Common myeloid progenitor, CD34-positive (primary cell): ENCODE results near the gene BLVRA.
"Not testable (repeated sequence)": the region's sequence is repeated elsewhere in the genome, so short reads cannot be mapped to it uniquely, and the experiment has no call there.

Experiments used
- CTCF ChIA-PET: fragments of 350-600 bp; sonication (Branson Sonifier 250); formaldehyde crosslinking; loops from one replicate; lab custom pipeline; 2021; ENCODE audit warnings: antibody characterized with exemption; lab: Charles Lee
- POLR2A ChIA-PET: fragments of 350-600 bp; sonication (Branson Sonifier 250); formaldehyde crosslinking; loops from one replicate; lab custom pipeline; 2021; ENCODE audit warnings: antibody characterized with exemption; lab: Charles Lee
- DNase-seq, 3 donors: peaks; one replicate each; pipeline versions ENCODE4 v3.0.0 to v3.0.0-alpha.2; 2013
- H3K27ac ChIP-seq, 2 experiments: 1 replicate in 1 of 2; 2 replicates in 1 of 2; pipeline ENCODE4 v1.7.0; 2013; ENCODE audit warnings: inconsistent platforms in 2 of 2, low read length in 2 of 2, mild to moderate bottlenecking in 2 of 2, low read depth in 1 of 2, moderate library complexity in 1 of 2; ENCODE audit not compliant: severe bottlenecking in 2 of 2, insufficient read depth in 1 of 2, poor library complexity in 1 of 2
- H3K27me3 ChIP-seq, 5 experiments: replicated peaks in 2 of 5; 1 replicate in 3 of 5; 2 replicates in 2 of 5; pipeline versions ENCODE4 v1.6.1 to v1.7.0; 2013; ENCODE audit warnings: low read length in 4 of 5, mild to moderate bottlenecking in 2 of 5, moderate library complexity in 2 of 5, inconsistent platforms in 1 of 5; ENCODE audit not compliant: insufficient read depth in 5 of 5, control insufficient read depth in 4 of 5
- H3K36me3 ChIP-seq, 4 experiments: 1 replicate in 2 of 4; 2 replicates in 2 of 4; pipeline versions ENCODE4 v1.6.1 to v1.7.0; 2013; ENCODE audit warnings: low read length in 3 of 4, control low read depth in 1 of 4, mild to moderate bottlenecking in 1 of 4; ENCODE audit not compliant: control insufficient read depth in 4 of 4, insufficient read depth in 4 of 4
- H3K4me1 ChIP-seq, 4 experiments: 1 replicate in 3 of 4; 2 replicates in 1 of 4; pipeline versions ENCODE4 v1.6.1 to v1.7.1; 2013; ENCODE audit warnings: low read length in 3 of 4, mild to moderate bottlenecking in 3 of 4, control low read depth in 1 of 4, inconsistent platforms in 1 of 4, moderate library complexity in 1 of 4; ENCODE audit not compliant: control insufficient read depth in 4 of 4, insufficient read depth in 4 of 4; ENCODE audit errors: control extremely low read depth in 1 of 4
- H3K4me3 ChIP-seq, 7 experiments: 1 replicate in 4 of 7; 2 replicates in 3 of 7; pipeline versions ENCODE4 v1.5.1 to v1.7.0; 2013; ENCODE audit warnings: mild to moderate bottlenecking in 7 of 7, low read length in 6 of 7, moderate library complexity in 6 of 7, inconsistent platforms in 2 of 7, low read depth in 2 of 7, control low read depth in 1 of 7; ENCODE audit not compliant: insufficient read depth in 4 of 7, control insufficient read depth in 1 of 7; ENCODE audit errors: extremely low read depth in 1 of 7
- H3K9me3 ChIP-seq, 5 experiments: 1 replicate in 4 of 5; 2 replicates in 1 of 5; pipeline versions ENCODE4 v1.6.1 to v1.7.1; 2013; ENCODE audit warnings: low read length in 4 of 5, mild to moderate bottlenecking in 2 of 5, inconsistent platforms in 1 of 5, low read depth in 1 of 5, moderate library complexity in 1 of 5; ENCODE audit not compliant: control insufficient read depth in 4 of 5, insufficient read depth in 2 of 5; ENCODE audit errors: control extremely low read depth in 1 of 5
- WGBS: methylation state at CpG from one replicate; pipeline ENCODE4 v1.1.5; 2013; ENCODE audit not compliant: insufficient coverage; 5-methylcytosine and 5-hydroxymethylcytosine counted together

Gene BLVRA

DNA sequence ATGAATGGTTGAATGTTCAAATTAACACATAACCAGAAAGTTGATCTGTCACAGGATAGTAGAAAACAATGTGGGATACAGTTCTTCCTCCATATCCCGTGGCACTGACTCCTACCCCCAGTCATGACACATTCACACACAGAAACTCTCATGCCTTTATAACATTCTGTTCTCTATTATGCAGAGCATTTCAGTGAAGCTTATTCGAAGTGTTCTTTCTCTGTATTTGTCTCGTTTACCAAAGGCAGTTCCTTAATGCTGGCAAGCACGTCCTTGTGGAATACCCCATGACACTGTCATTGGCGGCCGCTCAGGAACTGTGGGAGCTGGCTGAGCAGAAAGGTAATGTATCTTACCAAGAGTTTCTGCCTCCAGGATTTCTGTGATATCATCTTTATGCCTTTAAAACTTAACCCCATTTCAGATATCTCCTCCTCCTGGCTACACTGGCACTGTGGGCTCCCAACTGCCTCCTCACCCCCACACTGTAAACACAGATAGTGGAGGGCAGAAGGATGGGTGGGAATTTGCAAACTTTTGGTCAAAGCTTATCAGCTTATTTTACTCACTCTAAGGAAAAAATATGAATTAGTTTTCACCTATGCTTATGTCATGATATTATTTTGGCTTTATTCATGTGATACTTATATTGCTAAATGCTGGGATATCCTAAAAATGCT is 34.1 kb downstream of the BLVRA start:
- ChIA-PET CTCF (interaction anchor here (0.6 to 1.5 kb wide), 7 partner anchors 10 to 153 kb away, joined by 3 to 4 read pairs (median 3); no protein-coding TSS in a partner anchor), POLR2A (no interaction called here)
- WGBS, result 97% methylated on average over 6 of the region's 6 CpGs
- no peak for DNase-seq
- H3K36me3 ChIP-seq, result peaks cover 8 to 58% (median 27%) of the 10 kb centered on the region in 4 experiments
- peaks cover 0 to 12% (median 0%) of the 10 kb centered on the region in 4 experiments for H3K4me1 ChIP-seq
- no peaks in the 10 kb centered on the region for H3K9me3 ChIP-seq
- no peak overlapping the region for H3K27ac ChIP-seq
- H3K4me3 ChIP-seq, result no peak overlapping the region
- no peaks in the 10 kb centered on the region for H3K27me3 ChIP-seq

DNA sequence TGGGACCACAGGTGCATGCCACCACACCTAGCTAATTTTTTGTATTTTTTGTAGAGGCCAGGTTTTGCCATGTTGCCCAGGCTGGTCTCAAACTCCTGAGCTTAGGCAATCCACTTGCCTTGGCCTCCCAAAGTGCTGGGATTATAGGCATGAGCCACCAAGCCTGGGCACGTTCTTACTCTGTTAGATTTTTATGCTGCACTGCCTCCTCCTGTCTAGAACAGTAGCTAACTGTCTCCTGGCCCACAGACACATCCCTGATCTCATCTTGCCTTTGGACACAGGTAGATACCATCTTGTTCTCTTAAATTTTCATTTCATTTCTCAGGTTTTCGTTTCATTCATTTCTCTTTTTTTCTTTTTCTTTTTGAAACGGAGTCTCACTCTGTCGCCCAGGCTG is 41.1 kb downstream of the BLVRA start:
- Histone ChIP-seq H3K36me3 (peaks cover 0 to 42% (median 17%) of the 10 kb centered on the region in 4 experiments), H3K27me3 (no peaks in the 10 kb centered on the region), H3K27ac (no peak overlapping the region), H3K9me3 (no peaks in the 10 kb centered on the region), H3K4me3 (no peak overlapping the region), H3K4me1 (no peaks in the 10 kb centered on the region)
- ChIA-PET POLR2A (no interaction called here), CTCF (interaction anchor here (0.9 to 1.5 kb wide), 5 partner anchors 9 to 217 kb away, joined by 3 to 6 read pairs (median 4); partner anchors contain the start of genes COA1 and STK17A)
- WGBS, result 93% methylated on average over 4 of the region's 4 CpGs
- peak in 1 of 3 donors; percentile 11 for DNase-seq

- no peak overlapping the region for H3K27ac ChIP-seq
- 94% methylated on average over 2 of the region's 2 CpGs for WGBS
Measured at GRCh38 chr7:43803865-43804264, 45.4 kb downstream of the BLVRA start.

DNA sequence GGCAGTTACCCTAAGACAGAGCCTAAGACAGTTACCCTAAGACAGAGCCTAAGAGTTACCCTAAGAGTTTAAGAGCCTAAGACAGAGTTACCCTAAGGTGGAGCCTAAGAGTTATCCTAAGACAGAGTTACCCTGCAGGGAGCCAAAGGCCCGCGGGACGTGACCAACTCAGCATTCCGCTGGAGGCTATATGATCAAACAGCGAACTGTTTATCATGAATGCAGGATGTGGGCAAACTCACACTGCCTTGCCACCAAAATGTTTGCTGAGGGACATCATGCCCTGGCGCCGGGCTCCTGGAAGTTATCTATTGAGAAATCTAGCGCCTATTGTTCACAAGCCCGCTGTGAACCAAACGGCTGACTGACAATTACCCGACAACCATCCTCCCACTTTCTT is 49.9 kb downstream of the BLVRA start:
- no peak for DNase-seq
- no peaks in the 10 kb centered on the region for H3K4me1 ChIP-seq
- H3K27ac ChIP-seq, result no peak overlapping the region
- ChIA-PET POLR2A (no interaction called here), CTCF (interaction anchor here (1.0 kb wide), 1 partner anchor 354 kb away, joined by 4 read pairs; no protein-coding TSS in a partner anchor)
- H3K36me3 ChIP-seq, result peaks cover 0 to 53% (median 13%) of the 10 kb centered on the region in 4 experiments
- 98% methylated on average over 11 of the region's 11 CpGs for WGBS
- peaks cover 0 to 2% (median 0%) of the 10 kb centered on the region in 5 experiments for H3K9me3 ChIP-seq
- no peaks in the 10 kb centered on the region for H3K27me3 ChIP-seq
- no peak overlapping the region for H3K4me3 ChIP-seq

More at GRCh38 chr7:43803865-43804264, 45.4 kb downstream of the BLVRA start:
- CTCF ChIA-PET, result no interaction called here
- POLR2A ChIA-PET, result no interaction called here
- H3K27me3 ChIP-seq, result no peaks in the 10 kb centered on the region
- H3K4me3 ChIP-seq, result no peak overlapping the region
- DNase-seq, result no peak
- H3K4me1 ChIP-seq, result no peaks in the 10 kb centered on the region
- peaks cover 0 to 72% (median 24%) of the 10 kb centered on the region in 4 experiments for H3K36me3 ChIP-seq
- no peaks in the 10 kb centered on the region for H3K9me3 ChIP-seq

- 89% methylated on average over 14 of the region's 16 CpGs for WGBS
- DNase-seq, result peak; percentile 18 to 65 (median 57)
- POLR2A ChIA-PET, result not testable (repeated sequence)
Measured at GRCh38 chr7:43810195-43810941, 51.9 kb downstream of the BLVRA start.

DNA sequence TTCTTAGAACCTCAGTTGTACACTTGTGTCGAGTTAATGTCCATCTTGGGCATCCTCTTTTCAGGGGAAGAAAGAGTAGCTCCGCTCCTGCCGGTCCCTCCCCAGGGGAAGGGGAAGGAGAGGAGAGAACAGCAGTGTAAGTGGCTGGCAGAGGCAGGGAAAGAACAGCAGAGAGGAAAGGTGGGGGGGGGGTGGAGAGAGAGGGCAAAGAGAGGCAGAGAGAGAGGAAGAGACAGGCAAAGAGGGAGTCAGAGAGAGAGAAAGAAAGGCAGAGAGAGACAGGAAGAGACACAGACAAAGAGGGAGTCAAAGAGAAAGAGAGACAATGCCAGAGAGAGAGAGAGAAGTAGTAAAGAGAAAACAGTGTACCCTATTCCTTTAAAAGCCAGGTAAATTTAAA is 56.9 kb downstream of the BLVRA start:
- Histone ChIP-seq H3K4me1 (no peaks in the 10 kb centered on the region), H3K27ac (no peak overlapping the region), H3K9me3 (peaks cover 0 to 3% (median 0%) of the 10 kb centered on the region in 5 experiments), H3K36me3 (no peaks in the 10 kb centered on the region), H3K4me3 (no peak overlapping the region), H3K27me3 (peaks cover 0 to 8% (median 0%) of the 10 kb centered on the region in 5 experiments)
- DNase-seq, result no peak
- ChIA-PET POLR2A (no interaction called here), CTCF (interaction anchor here (1.5 kb wide), 1 partner anchor 9 kb away, joined by 4 read pairs; no protein-coding TSS in a partner anchor)
- WGBS, result 48% methylated on average over 2 of the region's 3 CpGs

More at GRCh38 chr7:43810195-43810941, 51.9 kb downstream of the BLVRA start:
- not testable (repeated sequence) for H3K27ac ChIP-seq, H3K9me3 ChIP-seq, H3K4me3 ChIP-seq, H3K27me3 ChIP-seq, H3K4me1 ChIP-seq
- H3K36me3 ChIP-seq, result peaks cover 0 to 37% (median 8%) of the 10 kb centered on the region in 4 experiments
- CTCF ChIA-PET, result interaction anchor here (1.0 to 1.1 kb wide), 2 partner anchors 11 to 20 kb away, joined by 3 read pairs; no protein-coding TSS in a partner anchor
